A673 (cell line): ENCODE data around the gene ADK.

Source experiments
- CTCF ChIP-seq: fragments of 300-800, 200-600 bp; sonication (generic); conservative IDR thresholded peaks from 2 replicates; pipeline ENCODE4 v1.5.1; 2017; ENCODE audit warnings: low read depth, mild to moderate bottlenecking, antibody characterized with exemption, low read length, moderate library complexity, mixed read lengths
- EZH2 ChIP-seq: fragments of 200-600 bp; sonication (generic); IDR thresholded peaks from 2 replicates; pipeline ENCODE4 v1.6.1; 2017; ENCODE audit warnings: borderline replicate concordance, low read depth, mild to moderate bottlenecking, mixed read lengths, antibody characterized with exemption, low read length; ENCODE audit not compliant: poor library complexity, severe bottlenecking

DNA sequence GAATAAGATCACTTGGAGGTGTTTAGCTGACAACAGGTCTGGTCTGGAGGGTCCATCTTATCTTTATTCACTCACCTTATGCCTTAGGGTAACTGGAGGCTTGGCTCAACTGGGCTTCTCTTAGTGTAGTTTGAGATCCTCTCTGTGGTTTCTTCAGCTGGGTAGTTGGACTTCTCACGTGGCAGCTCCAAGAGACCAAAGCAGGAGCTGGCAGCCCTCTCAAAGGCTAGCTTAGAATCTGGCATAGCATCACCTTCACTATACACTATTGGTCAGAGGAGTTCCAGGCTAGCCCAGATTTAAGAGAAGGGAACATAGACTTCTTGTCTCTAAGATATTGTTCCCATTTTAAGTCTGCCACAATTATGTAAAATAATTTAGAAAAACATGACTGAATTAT is 16.4 kb downstream of the ADK start:
- TF ChIP-seq EZH2: no peak
- no peak for TF ChIP-seq CTCF
